ENCODE measurements around the gene AVP.

Gene AVP

GRCh38 chr20:3102575-3103368 lies 18.2 kb upstream of the AVP start:
- in situ Hi-C loops (cut with HindIII; ENCODE audit: low sequenced_read_pairs), result no loop called here
- no peak for TF ChIP-seq CTCF (IDR thresholded peaks at IDR 0.05; ENCODE audit: low read depth, low read length)
- no peak overlapping the region for H3K4me3 ChIP-seq (ENCODE audit: low read depth, low read length)
- DNase-seq (ENCODE audit: low read depth, low spot score), result no peak

- in situ Hi-C loops (cut with HindIII; ENCODE audit: low sequenced_read_pairs), result no loop called here
- TF ChIP-seq CTCF (IDR thresholded peaks at IDR 0.05; ENCODE audit: low read depth, low read length), result no peak
- no peak overlapping the region for H3K4me3 ChIP-seq (ENCODE audit: low read depth, low read length)
- no peak for DNase-seq (ENCODE audit: low read depth, low spot score)
These were observed 17.4 kb upstream of the AVP start for GRCh38 chr20:3101737-3102574.

- TF ChIP-seq CTCF (IDR thresholded peaks at IDR 0.05; ENCODE audit: low read depth, low read length), result no peak
- no peak for DNase-seq (ENCODE audit: low read depth, low spot score)
- in situ Hi-C loops (cut with HindIII; ENCODE audit: low sequenced_read_pairs), result no loop called here
- H3K4me3 ChIP-seq (ENCODE audit: low read depth, low read length), result no peak overlapping the region
These were observed 16.7 kb upstream of the AVP start for GRCh38 chr20:3101251-3101650.

- no peak for TF ChIP-seq CTCF (IDR thresholded peaks at IDR 0.05; ENCODE audit: low read depth, low read length)
These were observed 16.0 kb upstream of the AVP start for GRCh38 chr20:3100480-3100879.

GRCh38 chr20:3094848-3095629 lies 10.5 kb upstream of the AVP start:
- in situ Hi-C loops (cut with HindIII; ENCODE audit: low sequenced_read_pairs), result no loop called here
- no peak for DNase-seq (ENCODE audit: low read depth, low spot score)

More at GRCh38 chr20:3100480-3100879, 16.0 kb upstream of the AVP start:
- no peak for DNase-seq (ENCODE audit: low read depth, low spot score)
- in situ Hi-C loops (cut with HindIII; ENCODE audit: low sequenced_read_pairs), result no loop called here
- H3K4me3 ChIP-seq (ENCODE audit: low read depth, low read length), result no peak overlapping the region

More at GRCh38 chr20:3094848-3095629, 10.5 kb upstream of the AVP start:
- no peak overlapping the region for H3K4me3 ChIP-seq (ENCODE audit: low read depth, low read length)
- no peak for TF ChIP-seq CTCF (IDR thresholded peaks at IDR 0.05; ENCODE audit: low read depth, low read length)

Data from astrocyte of the spinal cord (primary cell).